DMS53 treated with DMSO at 0.1 percent for 48 hours (cell line): ENCODE measurements around the gene OCA2.

Experiments used
- DNase-seq: peaks from one replicate; lab custom pipeline; 2025; ENCODE audit not compliant: unreplicated experiment; lab: John Stamatoyannopoulos, UW

Gene OCA2

DNA sequence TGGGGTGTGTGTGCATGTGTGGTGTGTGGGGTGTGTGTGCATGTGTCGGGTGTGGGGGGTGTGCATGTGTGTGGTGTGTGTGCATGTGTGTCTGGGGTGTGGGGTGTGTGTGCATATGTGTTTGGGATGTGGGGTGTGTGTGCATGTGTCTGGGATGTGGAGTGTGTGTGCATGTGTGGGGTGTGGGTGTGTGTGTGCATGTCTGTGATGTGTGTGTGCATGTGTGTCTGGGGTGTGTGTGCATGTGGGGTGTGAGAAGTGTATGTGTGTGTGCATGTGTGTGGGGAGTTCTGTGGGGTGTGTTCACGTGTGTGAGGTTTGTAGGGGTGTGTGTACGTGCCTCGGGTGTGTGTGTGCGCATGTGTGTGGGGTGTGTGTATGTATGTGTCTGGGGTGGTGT, 6.7 kb upstream of the OCA2 start:
- DNase-seq = no peak

DNA sequence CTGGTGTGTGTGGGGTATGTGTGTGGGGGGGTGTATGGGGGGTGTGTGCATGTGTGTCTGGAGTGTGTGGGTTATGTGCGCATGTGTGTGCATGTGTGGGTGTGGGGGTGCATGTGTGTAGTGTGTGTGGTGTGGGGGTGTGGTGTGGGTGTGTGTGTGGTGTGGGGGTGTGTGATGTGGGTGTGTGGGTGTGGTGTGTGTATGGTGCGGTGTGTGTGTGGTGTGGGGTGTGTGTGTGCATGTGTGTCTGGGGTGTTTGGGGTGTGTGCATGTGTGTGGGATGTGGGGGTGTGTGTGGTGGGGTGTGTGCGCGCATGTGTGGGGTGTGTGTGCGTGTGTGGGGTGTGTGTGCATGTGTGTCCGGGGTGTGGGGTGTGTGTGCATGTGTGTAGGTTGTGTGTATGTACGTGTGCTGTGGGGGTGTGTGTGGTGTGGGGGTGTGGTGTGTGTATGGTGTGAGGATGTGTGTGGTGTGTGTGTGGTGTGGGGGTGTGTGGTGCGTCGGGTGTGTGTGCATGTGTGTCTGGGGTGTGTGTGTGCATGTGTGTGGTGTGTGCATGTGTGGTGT, 6.2 kb upstream of the OCA2 start:
- DNase-seq = no peak

DNA sequence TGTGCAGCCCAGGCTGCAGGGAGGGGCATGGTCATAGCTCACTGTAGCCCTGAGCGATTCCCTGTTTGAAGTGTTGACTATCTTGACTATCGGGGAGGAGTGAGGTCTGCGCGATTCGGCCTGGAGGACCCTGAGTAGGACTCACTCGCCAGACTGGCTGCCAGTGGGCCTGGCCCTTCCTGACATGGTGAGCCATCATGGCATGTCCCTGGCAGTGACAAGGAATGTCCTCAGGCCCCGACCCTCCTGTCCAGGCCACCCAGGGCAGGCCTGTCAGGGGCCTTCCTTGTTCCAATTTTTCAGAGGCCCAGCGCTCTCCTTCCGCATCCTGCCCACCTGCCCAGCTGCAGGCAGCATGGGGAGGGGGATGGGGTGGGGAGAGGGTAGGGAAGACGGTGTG, 5.2 kb upstream of the OCA2 start:
- DNase-seq = no peak

DNA sequence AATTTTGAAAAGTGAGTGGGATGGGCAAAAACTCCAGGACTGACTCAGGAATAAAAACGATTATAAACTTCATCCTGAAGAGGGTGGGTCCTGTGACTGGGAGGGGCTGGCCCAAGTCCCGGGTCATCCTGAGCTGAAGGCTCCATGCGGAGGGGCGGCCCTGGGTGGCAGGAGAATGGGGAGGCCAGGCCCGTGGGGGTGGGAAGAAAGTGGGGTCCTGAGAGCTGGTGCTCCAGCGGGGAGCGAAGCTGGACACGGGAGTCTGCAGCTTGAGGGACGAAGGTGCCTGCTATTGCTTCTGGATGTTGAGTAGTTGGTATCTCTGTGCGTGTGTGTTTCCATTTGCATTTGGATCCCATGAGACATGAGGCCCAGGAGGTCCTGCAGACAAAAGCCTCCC, 4.7 kb upstream of the OCA2 start:
- DNase-seq = no peak

DNA sequence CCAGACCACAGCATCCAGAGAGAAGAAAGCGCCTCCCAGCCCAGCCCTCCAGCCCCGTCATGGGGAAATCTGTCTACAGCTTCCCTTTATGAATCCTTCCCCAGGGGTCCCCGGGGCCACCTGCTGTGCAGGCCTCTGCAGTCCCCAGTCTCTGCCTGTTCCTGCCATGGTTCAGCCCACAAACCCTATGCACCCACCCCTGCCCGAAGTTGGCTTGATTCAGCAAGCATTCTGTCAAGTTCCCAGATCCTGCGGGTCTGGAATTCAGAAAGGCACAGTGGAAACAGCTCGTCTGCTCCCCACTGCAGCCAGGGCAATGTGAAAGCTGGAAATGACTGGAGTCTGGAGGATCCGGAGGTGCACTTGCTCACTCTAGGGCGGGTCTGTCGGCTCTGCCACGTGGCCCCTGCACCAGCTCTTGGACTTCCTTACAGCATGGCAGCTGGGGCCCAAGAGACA, 2.9 kb upstream of the OCA2 start:
- no peak for DNase-seq

DNA sequence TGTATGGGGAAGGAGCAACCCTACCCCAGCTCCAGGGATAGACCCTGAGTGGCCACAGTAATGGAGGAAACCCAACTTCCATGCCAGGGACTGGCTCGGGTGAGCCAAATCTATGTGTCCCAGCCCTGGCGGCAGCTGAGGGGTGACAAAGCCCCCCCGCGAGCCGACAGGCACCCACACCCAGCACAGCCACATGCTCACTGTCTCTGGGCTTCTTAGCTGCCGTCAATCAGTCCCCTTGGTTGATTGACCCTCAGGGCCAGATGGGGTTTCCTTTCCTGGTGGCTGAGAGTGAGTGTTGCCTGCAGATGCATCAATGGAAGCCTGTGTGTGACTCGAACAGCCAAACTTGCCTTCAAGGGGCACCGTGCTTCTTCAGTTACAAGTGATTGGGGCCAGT, 2.1 kb upstream of the OCA2 start:
- DNase-seq = no peak

DNA sequence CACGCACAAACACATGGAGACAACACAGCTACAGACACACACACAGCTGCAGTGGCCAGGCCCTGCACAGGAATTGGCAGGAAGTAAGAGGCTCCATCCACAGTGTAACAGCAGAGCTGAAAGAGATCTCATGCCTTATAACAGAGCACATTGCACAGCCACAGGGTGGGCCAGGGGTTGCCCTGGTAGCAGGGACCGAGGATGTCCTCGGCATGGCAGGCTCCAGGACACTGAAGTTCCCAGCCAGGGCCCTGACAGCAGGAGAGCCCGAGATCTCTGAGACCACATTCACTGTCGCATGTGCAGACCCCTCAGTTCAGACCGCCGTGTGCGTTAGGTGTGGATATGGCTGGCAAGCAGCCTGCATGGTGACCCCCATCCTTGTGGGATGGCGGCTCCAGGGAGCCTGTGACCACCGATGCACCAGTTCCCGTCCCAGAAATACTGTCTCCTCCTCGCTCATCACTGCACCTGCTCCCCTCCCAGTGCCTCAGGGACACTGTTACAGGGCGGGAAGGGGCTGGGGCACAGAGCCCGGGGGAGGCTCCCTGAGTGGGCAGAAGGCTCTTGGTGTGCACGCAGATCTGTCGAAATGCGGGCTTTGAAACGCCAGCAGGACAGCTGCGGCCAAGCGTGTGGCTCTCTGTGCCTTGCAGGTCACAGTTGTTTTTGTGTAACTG, 1.5 kb upstream of the OCA2 start:
- no peak for DNase-seq

DNA sequence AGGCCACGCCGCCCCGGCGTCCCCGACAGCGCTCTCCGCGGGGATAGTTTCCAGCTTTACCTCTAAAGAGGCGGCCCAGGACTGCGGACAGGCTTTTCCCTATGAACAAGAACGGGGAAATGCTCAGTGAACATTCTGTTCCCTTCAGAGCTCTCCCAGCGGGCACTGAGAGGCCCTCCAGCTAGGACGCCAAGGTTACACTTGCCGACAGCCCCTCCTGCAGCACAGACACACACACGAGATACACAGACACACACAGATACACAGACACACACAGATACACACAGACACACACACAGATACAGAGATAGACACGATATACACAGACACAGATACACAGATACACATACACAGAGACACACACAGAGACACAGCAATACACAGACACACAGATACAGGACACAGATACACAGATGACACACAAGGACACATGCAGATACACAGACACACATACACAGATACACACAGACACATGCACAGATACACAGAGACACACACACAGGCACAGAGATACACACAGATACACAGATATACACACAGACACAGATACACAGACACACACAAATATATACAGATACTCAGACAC, 533 bp upstream of the OCA2 start:
- DNase-seq = no peak

DNA sequence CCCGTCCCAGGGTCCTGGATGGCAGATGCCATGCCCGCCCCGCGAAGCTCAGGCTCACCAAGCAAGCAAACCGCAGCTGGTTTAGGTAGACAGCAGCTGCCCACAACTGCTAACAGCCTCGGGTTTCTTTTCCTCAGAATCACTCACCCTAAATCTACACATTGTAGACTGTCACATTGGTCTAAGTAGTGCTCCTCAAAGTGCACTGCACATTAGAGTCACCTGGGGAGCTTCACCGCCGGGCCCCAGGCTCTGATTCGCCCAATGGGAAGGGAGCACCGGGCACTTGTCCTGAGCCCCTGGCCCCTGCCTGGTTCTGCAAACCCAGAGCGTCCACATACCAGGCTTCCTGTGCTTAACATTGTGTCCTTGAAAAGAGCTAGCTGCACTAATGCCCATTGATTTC, 752 bp downstream of the OCA2 start:
- no peak for DNase-seq

DNA sequence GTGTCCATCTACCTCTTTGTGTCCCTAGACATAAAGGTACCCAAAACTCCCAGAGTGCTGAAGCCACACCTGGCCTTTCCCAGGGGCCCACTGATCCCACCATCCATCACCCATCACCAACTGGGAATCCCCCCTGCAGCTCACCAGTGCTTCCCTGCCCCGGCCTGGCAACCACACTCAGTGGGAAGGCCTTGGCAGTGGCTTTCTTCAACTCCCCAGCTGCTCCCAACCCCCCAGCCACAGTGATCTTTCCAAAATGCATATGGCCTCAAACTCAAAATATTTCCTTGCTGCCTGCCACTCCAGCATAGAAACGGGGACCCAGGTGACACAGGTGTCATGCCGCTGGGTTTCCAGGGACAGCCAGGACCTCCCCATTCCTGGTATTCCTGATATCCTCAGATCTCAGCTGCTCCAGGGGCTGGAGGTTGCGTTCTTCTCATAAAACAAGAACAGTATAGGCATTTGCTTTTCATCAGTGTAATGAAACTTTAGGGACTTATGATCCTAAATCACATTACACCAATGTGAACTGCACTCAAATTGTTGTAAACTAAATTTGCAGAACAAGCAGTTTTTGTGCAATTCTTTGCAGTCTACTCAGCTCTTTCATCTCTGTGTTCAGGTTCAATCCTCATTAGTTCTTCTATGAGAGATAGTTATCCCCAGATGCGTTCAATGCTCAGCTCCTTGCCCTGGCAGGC, 1.3 kb downstream of the OCA2 start:
- DNase-seq = no peak

DNA sequence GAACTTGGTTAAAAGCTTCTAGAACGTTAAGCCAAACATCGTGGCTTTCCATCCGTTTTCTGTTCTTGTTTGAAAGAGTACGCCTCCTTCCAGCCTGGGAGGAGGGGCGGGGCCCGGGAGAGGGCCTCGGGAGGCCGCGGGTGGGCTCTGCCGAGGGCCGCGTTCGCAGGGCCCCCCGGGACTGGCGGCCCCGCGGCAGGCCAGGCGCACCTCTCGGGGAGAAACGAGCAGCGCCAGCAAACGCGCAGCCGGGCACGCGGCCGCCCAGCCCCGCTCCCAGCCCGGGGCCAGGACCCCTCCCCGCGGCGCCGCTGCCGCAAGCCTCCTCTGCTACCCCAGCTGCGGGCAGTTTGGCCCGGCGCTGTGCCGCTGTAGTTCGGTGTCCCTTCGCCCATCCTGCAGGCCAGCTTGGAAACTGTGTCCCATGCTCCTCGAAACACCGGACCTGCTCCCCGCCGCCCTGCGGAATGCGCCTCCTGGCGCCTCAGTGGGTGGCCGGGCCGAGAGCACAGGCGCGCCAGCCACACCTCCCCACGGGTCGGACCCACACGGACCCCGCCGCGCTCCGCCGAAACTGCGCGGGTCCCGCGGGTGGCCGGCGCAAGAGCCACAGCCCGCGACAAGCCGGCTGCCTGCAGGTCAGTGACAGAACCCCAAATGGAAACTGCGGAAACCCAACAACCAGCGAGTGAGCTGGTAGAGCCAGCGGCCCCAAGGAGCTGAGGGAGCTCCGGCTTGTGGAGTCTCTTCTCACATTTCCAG, 2.3 kb downstream of the OCA2 start:
- no peak for DNase-seq

DNA sequence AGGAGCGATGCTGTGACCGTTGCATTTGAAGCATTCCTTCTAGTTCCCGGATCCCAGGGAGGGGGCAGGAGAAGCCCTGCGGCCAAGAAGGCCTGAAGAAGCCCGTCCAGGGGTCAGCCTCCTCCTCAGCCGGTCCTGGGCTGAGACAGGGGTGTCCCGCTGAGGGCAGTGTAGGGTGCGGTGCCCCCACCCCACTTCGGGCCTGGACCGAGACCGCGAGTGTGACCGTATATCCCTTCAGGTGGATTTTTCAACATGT, 2.8 kb downstream of the OCA2 start:
- DNase-seq = no peak

DNA sequence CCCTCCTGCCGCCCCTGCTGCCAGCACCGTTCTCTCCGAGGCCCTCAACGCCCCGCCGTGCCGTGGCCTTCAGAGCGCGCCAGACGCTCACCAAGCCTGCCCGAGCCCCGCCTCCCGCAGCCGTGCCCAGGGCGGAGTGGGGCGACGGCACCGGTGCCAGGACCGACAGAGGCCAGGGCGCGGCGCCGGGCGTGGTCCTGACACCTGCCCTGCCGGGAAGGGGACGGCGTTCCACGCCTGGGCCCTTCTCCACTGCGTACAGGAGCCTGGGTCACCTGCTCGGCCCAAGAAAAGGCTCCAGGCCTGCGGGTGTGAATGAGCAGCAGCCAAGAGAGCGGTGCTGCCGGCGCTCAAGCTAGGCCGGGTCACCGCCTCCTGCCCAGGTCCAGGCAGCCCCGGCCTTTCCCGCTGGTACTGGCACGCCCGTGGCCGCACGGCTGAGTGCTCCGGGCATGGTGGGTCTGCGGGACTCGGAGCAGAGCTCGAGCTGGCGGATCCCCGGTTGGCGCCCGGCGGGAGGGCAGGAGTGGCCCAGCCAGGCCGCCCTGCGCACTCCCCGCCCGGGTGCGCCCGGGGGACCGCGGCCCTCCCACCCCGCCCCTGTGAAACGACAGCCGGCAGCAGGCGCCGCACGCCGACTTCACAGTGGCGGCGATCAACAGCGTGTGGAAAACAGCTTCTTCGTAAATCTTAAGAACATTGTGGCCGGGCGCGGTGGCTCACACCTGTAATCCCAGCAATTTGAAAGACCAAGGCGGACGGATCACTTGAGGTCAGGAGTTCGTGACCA, 4.2 kb downstream of the OCA2 start:
- peak; percentile 37 for DNase-seq

DNA sequence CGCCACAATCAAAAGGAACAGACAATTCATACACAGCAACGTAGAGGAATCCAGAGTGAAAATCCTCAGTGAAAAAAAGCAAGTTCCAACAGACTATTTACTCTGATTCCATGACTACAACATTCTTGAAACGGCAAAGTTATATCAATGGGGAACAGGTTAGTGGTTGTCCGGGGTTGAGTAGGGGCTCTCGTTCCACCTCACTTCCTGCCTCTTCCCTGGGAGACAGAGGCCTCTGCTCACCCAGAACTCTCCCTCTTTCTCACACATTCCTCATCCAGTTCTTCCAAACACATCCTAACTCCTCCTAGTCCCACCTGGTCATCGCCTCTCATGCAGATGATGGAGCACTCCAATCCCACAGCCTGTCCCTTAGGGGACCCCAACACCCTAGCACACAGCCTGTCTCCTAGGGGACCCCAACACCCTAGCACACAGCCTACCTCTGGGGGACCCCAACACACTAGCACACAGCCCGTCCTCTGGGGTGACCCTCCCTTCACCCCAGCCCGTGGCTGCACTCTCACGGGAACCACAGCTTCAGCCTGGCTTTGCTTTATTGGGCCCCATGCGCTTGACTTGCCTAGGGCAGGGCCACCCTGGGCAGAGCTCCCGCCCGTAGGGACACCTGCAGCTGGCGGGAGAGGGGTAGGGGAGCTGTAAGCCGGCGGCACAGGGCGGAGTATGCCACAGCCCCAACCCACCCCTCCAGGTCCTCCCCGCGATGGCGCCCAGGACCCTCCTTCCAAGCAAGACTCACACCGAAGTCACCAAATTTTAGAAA, 5.2 kb downstream of the OCA2 start:
- no peak for DNase-seq

DNA sequence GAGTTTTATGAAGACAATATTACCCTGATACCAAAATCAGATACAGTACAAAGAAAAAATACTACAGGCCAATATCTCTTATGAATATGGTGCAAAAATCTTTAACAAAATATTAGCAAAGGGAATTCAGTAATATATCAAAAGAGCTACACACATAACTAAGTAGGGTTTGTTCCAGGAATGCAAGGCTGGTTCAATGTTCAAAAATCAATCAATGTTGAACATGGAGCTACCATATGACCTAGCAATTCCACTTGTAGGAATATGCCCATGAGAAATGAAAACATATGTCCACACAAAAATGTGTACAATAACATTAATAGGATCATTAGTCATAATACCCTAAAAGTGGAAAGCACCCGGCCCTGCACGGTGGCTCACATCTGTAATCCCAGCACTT, 7.8 kb downstream of the OCA2 start:
- no peak for DNase-seq

DNA sequence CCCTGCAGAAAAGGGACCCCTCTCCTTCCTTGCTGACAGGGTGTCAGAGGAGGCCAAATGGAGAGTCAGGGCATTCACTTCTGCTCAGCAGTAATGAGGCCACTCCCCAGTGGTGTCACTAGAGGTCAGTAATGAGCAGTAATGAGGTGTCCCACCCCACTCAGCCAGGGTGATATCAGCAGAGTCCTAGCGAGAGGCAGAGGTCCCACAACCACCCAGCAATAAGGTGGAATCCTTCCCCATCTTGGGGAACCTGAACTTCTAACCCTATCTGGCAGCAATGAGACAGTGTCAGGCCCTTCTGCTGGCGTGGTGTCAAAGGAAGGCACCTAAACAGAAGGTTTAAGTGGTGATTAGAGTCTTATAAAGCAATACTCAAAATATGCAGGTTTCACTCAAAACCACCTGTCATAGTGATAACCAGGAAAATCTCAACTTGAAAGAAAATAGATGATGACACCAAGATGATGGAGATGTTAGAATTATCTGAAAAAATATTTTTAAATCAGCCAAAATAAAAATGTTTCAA, 12.9 kb downstream of the OCA2 start:
- DNase-seq = peak; percentile 21

DNA sequence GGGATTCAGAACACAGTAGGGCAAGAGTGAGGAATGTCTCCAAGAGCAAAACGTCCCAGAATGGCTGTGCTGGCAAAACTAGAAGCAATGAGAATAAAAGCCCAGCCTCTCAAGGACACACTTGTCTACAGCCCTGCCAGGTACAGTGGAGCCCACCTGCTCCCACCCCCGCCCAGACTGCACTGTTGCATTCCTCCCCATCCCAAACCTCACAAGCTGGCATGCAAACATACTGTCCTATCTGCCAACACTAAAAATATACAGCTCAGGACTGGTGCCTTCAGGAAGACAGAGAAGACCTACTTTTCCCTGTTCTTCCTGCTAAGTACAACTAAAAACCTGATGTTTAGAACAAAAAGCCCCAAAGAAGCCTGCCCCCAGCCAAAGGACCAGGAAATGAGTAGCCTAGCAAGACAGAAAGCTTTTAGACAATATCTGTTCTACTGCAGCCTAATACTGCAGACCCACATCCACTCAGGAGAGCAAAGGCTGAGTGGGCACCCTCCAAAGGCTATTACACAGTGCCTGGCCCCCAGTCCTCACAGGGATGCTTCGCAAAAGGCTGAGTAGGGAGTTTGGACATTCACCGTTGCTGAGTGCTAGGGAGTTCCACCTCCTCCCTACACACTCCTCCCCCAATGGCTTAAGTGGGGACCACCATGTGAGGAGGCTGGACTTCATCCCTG, 13.5 kb downstream of the OCA2 start:
- DNase-seq = no peak

DNA sequence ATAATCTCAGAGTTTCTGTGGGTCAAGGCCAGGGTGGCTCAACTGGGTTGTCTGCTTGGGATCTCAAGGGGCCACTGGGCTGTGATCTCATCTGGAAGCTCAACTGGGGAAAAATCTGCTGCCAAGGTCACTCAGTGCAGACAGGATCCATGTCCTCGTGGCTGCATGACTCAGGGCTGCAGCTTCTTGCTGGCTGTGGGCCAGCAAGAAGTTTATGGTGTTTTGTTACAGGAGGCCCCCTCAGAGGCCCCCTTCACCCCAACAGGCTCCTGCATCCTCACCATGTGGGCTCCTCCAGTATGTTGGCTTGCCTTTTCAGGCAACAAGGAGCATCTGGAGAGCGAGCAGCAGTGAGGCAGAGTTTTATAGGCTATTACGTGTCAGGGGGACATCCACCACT, 14.6 kb downstream of the OCA2 start:
- no peak for DNase-seq
